Measurements from ENCODE around the gene PLCZ1. TPM values are rescaled to one million over a fixed set of nuclear protein-coding genes. Genes with fewer than 3 reads are reported as not detected.
A peak's percentile ranks its signal among the peaks of the same experiment; 100 is the strongest.

PLCZ1 gene
- total and polyA plus RNA-seq, 8 donors = 0.73 TPM; not detected in 7

DNA sequence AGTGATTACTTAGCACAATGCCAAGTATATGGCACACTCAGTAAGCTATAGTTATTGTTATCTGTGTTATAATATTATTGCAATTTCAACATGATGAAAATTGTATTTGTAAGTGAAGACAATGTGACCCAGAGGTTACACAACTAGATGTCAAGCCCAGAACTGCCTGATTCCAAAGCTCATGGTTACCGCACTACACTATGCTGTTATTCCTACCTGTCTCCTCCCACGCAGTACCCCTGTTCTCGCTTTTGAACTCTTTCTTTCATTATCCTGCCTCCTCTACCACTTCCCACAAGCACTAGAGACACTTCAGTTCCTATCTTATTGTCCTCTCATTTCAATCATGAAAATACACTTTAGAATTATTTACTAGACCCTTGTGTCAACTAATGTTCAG, 93.2 kb downstream of the PLCZ1 start:
- Histone ChIP-seq H3K27ac (no peak overlapping the region), H3K4me3 (no peak overlapping the region), H3K27me3 (no peaks in the 10 kb centered on the region), H3K4me1 (peaks cover 0 to 9% (median 2%) of the 10 kb centered on the region in 4 donors), H3K36me3 (peaks cover 0 to 6% (median 0%) of the 10 kb centered on the region in 4 donors), H3K9me3 (no peaks in the 10 kb centered on the region)
- no peak for DNase-seq
- intact Hi-C loops (cut with DNase I; ENCODE audit: low total_unique reads) = no loop called here
- 89 to 96% (median 91%) methylated on average over 3 of the region's 3 CpGs for WGBS, 5 donors
- TF ChIP-seq EP300 (IDR thresholded peaks at IDR 0.05) (no peak), POLR2AphosphoS5 (IDR thresholded peaks at IDR 0.05) (no peak), POLR2A (IDR thresholded peaks at IDR 0.05) (no peak)
- TF ChIP-seq, protein P1, sequence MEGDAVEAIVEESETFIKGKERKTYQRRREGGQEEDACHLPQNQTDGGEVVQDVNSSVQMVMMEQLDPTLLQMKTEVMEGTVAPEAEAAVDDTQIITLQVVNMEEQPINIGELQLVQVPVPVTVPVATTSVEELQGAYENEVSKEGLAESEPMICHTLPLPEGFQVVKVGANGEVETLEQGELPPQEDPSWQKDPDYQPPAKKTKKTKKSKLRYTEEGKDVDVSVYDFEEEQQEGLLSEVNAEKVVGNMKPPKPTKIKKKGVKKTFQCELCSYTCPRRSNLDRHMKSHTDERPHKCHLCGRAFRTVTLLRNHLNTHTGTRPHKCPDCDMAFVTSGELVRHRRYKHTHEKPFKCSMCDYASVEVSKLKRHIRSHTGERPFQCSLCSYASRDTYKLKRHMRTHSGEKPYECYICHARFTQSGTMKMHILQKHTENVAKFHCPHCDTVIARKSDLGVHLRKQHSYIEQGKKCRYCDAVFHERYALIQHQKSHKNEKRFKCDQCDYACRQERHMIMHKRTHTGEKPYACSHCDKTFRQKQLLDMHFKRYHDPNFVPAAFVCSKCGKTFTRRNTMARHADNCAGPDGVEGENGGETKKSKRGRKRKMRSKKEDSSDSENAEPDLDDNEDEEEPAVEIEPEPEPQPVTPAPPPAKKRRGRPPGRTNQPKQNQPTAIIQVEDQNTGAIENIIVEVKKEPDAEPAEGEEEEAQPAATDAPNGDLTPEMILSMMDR (IDR thresholded peaks at IDR 0.05) = no peak

DNA sequence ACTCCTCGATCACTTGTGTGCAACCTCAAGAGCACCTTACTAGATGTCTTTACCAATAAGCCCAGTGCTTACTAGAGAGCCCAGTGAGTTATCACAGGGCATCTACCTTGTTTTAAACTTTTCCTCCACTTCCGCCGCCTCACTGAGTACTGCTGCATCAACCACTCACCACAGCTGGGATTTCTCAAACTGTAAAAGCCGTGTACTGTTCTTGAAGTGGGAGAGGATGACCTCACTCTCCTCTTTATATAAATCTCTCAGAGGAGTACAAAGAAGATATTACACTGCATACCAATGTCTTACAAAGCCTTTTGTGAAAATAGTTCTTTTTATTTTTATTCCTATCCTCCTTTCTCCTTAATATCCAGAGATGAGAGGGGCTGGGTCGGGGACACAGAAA, 94.1 kb downstream of the PLCZ1 start:
- no peak for TF ChIP-seq EP300 (IDR thresholded peaks at IDR 0.05)
- TF ChIP-seq POLR2AphosphoS5 (IDR thresholded peaks at IDR 0.05) = peak in 1 of 3 donors; percentile 39
- TF ChIP-seq POLR2A (IDR thresholded peaks at IDR 0.05) = no peak
- TF ChIP-seq, protein P1 (IDR thresholded peaks at IDR 0.05) = no peak
- 57 to 80% (median 75%) methylated on average over 5 of the region's 5 CpGs for WGBS, 5 donors
- peak in 1 of 2 donors; percentile 86 for DNase-seq
- peaks cover 0 to 6% (median 0%) of the 10 kb centered on the region in 4 donors for H3K36me3 ChIP-seq
- no peak overlapping the region for H3K4me3 ChIP-seq
- intact Hi-C loops (cut with DNase I; ENCODE audit: low total_unique reads) = no loop called here
- H3K4me1 ChIP-seq = peaks cover 0 to 9% (median 2%) of the 10 kb centered on the region in 4 donors
- no peaks in the 10 kb centered on the region for H3K27me3 ChIP-seq
- no peaks in the 10 kb centered on the region for H3K9me3 ChIP-seq
- H3K27ac ChIP-seq = peak overlapping the region in 1 of 5 donors; percentile 2

DNA sequence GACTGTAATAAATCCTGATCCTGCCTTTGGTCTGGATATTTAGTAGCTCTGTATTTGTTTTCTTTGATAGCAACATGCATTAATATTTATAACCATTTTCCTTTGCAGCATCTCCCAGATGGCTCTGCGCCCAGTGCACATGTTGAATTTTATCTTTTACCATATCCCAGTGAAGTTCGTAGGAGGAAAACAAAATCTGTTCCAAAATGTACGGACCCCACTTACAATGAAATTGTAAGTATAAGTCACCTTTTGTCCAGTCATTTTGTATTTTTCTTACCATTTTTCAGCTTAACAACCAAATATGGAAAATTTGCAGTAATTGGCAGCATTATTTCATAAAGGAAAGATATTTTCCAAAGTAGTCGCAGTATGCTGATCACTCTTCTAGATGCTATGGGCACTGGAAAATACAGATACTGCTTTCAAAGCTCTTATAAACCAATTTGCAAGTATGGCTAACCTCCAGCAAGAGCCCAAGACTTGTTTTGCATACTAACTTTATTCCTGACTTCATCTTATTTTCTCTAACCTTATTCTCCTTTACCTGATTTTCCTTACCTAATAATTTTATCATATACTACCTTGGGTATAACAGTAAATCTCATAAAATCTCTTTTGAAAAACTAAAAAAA, 97.4 kb downstream of the PLCZ1 start:
- no peak overlapping the region for H3K4me3 ChIP-seq
- intact Hi-C loops (cut with DNase I; ENCODE audit: low total_unique reads) = no loop called here
- H3K27me3 ChIP-seq = no peaks in the 10 kb centered on the region
- H3K27ac ChIP-seq = no peak overlapping the region
- peak in 1 of 2 donors; percentile 48 for DNase-seq
- 86 to 89% (median 87%) methylated on average over 4 of the region's 4 CpGs for WGBS, 5 donors
- H3K9me3 ChIP-seq = no peaks in the 10 kb centered on the region
- H3K36me3 ChIP-seq = peaks cover 0 to 6% (median 0%) of the 10 kb centered on the region in 4 donors
- TF ChIP-seq, protein P1 (IDR thresholded peaks at IDR 0.05) = no peak
- TF ChIP-seq POLR2A (IDR thresholded peaks at IDR 0.05) (no peak), EP300 (IDR thresholded peaks at IDR 0.05) (no peak), POLR2AphosphoS5 (IDR thresholded peaks at IDR 0.05) (no peak)
- peaks cover 0 to 9% (median 0%) of the 10 kb centered on the region in 4 donors for H3K4me1 ChIP-seq

DNA sequence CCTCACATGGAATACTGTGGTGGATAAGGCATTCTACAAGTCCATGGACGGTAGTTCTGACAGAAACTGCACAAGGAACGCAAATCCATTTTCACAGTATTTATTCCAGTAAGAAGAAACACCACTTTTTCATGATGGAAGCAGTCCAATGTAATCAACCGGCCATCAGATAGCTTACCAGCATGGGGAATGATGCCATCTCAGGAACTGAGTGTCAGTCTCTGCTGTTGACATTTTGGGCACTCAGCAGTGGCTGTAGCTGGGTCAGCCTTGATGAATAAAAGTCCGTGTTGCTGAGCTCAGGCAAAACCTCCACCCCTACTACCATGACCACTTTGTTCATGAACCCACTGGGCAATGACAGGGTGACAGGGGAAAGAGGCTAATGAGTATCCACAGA, 103.4 kb downstream of the PLCZ1 start:
- no peaks in the 10 kb centered on the region for H3K9me3 ChIP-seq
- no peak overlapping the region for H3K4me3 ChIP-seq
- WGBS, 5 donors = 68 to 80% (median 70%) methylated on average over 4 of the region's 4 CpGs
- TF ChIP-seq POLR2A (IDR thresholded peaks at IDR 0.05) (no peak), POLR2AphosphoS5 (IDR thresholded peaks at IDR 0.05) (no peak), EP300 (IDR thresholded peaks at IDR 0.05) (no peak)
- TF ChIP-seq, protein P1 (IDR thresholded peaks at IDR 0.05) = no peak
- H3K36me3 ChIP-seq = peaks cover 0 to 5% (median 0%) of the 10 kb centered on the region in 4 donors
- intact Hi-C loops (cut with DNase I; ENCODE audit: low total_unique reads) = no loop called here
- no peak for DNase-seq
- no peaks in the 10 kb centered on the region for H3K27me3 ChIP-seq
- H3K27ac ChIP-seq = no peak overlapping the region
- H3K4me1 ChIP-seq = no peaks in the 10 kb centered on the region

Other genes with a start within 250 kb of the PLCZ1 start
- gene CAPZA3, start 107 bp upstream of the PLCZ1 start, total RNA-seq = 1 to 10 TPM in 1 of 5 donors, not detected in 4; 1.8 TPM
- gene CAPZA3, start 107 bp upstream of the PLCZ1 start, polyA plus RNA-seq = 1 to 10 TPM; 2.1 to 7.3 (median 4.3) TPM

All from stomach (tissue), 9 donors.